SKM-1 treated with dmso at 0.1 percent for 144 hours (cell line): ENCODE results near the gene RPTOR.

Experiments
- DNase-seq: peaks from one replicate; lab custom pipeline; 2025; ENCODE audit not compliant: unreplicated experiment; lab: John Stamatoyannopoulos, UW

The RPTOR gene

DNA sequence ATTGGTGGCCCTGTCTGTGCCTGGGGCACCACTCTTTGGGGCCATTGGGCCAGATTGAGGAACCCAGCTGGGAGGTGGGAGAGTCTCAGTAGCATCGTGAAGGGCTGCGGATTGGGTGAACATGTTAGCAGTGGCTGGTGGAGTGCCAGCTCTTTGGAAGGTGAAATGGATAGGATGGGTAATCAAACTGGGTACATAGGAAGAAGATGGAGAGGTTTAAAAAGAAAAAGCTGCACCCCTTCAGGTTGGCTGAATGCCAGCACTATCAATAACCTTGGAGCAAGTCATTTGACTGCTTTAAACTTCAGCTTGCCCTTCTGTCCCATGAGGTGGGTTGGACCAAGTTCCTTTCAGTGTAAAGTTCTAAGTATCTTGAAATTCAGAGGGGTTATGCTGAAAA is 95.0 kb downstream of the RPTOR start:
- DNase-seq, result no peak

DNA sequence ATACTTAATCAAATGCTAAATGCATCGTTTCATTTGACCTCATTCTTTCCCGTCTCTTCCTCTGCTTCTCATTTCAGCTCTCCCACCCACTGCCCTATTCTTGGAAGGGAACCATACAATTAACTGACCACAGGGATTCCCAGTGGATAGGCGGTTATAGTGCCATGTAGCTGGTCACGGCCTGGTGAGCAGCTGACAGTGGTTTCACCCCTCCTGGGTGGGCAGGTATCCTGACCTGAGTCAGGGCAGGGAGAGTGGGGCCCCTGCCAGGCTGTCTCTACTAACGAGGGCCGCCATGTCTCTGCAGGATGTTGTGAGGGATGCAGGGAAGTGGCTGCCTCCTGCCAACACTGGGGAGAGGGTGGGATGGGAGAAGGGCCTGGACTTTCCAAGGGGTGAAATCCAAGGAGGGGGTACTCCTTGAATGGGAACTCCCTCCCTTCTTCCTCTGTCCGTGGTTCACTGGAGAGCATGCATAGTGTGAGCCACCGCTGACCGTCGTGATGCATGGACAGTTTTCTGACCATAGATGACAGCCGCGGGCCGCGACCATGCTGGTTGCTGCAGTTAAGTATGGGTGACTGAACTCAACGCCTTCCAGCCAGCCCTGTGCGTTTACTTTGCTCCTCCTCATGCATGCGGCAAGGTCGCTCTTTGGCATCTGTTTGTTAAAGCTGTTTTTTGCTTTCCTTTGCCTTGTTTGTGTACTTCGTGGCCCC is 95.9 kb downstream of the RPTOR start:
- no peak for DNase-seq

DNA sequence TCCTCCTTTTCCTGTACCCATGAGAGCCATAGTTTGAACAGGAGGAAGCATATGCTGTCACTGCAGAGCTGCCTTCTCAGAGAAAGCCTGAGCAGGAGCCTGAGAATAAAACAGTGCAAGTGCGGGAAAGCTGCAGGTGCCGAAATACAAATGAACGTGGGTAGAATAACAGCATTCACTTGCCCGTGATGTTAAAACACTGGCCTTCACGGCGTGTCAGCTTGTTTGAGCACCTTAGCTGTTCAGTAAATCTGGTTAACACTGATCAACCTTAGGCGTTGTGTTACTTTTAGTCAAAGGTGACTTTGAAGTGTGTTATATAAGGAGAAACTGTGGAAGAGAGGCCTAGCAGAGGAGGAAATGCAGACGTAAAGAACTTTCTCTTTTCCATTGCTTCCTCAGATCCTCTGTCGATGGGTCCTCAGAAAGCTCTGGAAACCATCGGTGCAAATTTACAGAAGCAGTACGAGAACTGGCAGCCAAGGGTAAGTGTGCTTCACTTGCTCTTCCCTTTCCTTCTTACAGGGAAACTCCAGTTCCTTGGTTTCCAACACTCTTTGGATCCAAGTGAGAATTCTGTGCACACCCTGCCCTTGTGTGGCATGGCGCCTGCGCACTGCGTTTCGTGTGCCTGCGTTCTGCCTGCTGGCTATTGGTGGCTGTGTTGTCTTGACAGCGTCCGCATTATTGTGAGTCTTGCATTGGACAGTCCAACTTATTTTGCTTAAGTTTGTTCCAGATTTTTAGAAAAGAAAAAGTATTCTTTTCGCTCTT is 98.9 kb downstream of the RPTOR start:
- DNase-seq, result no peak

DNA sequence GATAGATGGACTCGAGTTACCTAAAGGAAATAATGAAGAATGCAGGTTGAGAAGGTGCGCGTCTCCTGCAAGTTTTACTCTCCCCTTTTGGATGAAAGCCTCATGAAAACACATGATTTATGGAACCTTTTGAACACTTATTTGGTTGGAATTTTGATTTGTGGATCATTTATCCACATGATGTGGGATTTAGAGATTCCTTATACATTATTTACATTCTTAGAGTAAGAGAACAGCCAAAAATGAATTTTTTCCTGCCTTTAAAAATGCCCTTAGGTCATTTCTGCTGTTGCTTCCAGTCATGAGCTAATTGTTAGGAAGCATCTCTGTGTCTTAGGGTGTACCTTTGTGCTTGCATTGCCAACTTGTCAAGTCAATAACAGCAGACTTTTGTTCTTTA is 99.9 kb downstream of the RPTOR start:
- DNase-seq, result no peak

DNA sequence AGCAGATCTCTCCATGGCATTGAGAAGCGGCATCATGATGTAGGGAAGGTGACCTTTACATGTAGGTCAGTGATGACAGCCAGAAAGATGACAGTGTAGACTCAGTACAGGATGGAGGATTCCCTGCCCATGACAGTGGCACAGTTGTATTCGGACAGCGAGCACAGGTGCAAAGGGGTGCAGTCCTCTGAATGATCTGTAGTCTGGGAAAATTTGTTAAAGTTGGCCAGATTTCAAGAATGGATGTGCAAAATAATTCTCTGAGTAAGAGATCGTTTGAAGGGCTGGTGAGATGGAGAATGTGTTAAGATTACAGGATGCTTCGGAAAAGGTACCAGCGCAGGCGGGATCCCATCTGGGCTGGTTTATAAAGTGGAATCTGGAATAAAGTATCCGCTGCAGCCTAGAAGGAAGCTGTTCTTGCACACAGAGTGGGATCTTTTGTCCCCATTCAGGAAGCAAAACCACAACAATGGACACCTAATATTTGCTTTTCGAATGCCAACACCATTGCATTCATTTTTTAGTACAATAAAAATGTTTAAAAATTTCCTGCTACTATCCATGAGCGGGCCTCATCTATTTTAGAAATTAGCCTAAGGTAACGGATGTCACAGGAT is 101.2 kb downstream of the RPTOR start:
- DNase-seq, result no peak

DNA sequence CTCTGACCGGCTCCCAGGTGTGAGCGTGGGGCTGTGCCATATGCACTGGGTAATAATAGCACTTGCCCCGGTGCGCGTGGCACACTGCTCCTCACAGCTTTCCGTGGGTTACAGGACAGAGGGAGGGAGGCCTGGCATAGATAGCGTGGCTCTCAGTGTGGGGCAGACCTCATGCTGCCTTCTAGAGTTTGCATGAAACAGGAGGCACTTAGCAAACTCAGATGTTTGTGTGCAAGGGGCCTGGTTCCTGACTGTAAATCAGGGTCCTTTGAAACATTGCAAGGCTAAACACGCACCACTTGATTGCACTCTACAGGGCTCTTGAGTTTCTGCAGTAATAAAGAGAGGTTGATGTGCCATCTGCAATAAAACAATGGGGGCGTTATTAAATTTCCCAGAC is 101.7 kb downstream of the RPTOR start:
- no peak for DNase-seq

DNA sequence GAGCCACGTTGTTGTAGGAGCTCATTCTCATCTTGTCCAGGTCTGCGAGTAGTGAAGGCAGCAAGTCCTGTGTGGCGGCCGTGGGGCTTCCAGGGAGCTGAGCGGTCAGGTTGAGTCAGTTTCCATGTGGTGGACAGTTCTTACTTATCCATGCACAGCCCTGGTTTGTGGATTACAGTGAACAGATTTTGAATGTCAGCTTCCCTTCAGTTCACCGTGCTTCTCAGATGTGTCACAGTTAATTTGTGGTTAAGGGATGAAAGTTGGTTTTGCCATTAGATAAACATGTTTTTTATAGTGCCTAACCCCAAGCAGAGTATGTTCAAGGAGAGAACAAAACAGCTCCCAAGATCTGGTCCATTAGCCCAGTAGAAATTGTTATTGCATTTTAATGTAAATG is 103.1 kb downstream of the RPTOR start:
- no peak for DNase-seq

DNA sequence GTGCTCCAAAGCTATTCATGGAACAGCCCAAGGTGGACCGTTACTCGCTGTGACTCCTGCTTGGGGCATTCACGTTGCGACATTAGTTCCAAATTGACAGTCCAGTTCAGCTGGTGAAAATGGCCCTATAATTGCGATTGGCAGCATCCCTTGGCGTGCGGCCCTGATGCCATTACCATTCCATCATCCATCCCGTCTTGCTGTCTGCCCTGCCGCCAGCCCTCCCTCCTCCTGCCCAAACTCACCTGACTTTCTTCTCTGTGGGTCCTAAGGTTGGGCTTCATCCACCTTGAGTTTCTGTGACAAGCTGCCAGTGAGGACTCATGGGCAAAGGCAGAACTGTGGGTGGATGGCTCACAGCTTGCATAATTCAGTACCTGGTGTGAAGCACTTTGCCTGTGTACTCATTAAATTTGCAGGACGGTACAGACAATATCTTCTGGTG is 104.6 kb downstream of the RPTOR start:
- DNase-seq, result no peak

DNA sequence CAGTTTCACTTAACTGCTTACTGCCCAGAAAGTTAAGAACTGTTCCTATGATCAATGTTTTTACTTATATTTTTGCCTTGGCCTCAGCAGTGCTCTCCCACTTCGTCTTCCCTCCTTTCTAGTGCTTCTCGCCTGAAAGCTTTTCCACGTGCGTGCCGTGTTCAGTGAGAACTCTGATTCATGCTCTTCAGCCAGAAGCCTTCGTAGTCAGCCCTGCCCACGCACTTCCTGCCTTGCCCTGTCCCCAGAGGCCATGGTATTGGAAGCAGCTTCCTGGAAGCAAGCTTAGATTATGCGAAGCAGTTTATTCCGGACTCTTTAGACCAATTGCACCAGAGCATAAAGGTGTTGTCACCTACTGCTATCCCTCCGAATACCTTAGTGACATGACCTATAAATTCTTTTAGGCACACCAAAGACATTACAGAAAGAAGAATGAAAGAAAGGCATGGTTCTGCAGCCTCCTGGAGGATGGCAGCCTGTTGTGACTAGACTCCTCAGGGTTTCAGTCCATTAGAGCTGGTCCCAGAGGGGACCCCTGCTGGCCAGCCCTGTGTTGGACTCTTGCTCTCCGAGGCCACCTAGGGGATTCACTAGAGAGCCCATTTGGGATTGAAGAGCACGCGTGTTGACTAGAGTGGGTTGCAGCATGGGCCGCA is 105.2 kb downstream of the RPTOR start:
- peak; percentile 17 for DNase-seq

DNA sequence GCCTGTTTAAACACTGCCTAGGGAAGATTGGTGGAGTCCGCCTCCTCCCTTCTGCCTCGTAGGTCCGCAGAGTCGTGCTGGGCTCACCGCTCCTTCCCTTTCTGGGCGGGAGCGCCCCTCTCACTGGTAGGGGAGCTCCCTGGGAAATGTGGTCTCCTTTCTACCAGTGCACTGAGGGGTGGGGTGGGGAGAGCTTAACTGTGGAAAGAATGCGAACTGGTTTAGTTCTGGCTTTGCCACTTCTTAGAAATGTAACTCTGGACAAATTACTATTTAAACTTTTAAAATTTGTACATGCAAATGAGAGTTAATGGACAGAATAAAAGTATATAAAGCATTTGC is 105.7 kb downstream of the RPTOR start:
- no peak for DNase-seq

DNA sequence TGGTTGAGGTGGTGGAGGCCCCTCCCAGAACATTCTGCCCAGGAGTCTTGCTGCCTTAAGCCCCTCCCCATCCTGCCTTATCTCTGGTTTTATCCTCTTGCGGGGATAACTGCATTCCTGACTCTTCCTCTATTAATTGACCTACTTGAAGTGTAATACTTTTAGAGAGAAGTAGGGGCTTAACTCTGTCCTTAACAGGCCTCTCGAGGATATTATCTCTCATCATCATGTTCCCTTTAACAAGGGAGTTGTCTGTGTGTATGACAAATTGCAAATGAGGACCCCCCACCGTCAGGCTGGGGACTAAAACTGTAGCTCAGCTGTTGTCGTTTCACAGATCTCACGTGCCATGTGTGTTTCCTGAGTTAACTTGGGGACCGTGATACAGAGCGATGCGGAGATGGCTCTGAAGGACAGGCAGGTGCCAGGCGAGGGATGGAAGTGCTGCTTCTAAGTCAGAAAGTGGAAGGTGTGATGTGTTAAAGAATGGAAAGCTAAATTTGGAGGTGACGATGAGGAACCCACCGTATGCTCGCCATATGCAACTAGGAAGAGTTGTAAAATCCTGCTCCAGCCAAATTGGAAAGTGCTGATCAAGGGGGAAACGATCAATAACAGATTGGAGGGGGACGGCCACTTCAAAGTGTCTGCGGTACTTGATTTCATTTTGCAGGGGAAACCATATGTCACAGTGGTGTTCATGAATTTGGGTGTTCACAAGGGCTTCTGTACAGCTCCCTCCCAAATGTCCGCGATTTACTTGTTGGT is 106.3 kb downstream of the RPTOR start:
- no peak for DNase-seq

DNA sequence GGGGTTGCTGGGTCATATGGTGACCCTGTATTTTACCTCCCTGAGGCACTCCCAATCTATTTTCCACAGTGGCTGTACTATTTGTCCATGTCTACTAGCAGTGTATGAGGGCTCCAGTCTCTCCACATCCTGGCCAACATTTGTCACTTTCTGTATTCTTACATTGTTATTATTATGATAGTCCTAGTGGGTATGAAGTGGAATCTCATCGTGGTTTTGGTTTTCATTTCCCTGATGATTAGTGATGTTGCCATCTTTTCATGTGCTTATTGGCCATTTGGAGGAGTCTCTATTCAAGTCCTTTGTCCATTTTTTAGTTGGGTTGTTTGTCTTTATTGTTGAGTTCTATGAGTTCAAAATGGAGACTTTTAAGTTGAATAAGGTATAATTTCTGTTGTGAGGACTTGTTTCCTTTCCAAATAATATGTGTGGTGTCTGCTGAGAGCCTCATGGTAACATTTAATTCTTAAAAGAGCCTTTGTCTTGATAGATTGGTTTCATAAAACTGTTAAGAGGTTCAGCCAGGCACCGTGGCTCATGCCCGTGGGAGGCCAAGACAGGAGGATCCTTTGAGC is 108.2 kb downstream of the RPTOR start:
- no peak for DNase-seq

DNA sequence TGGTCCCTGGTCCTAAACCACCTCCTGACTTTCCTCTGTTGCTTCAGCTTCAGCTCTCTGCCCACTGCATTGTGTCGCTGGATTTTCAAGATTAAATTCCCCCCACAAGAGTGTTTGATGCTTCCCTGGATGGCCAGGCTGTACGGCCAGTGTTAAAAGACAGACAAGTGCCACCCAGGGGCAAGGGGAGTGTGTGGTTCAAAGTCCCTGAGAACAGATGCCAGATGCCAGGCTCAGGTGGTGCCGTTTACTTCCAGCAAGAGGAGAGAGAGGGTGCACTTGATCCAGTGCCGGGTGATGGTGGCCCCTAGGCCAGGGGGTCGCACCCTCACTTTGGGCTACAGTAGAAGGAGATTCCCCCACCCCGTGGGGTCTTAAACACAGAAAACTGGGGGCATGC is 109.2 kb downstream of the RPTOR start:
- DNase-seq, result no peak

DNA sequence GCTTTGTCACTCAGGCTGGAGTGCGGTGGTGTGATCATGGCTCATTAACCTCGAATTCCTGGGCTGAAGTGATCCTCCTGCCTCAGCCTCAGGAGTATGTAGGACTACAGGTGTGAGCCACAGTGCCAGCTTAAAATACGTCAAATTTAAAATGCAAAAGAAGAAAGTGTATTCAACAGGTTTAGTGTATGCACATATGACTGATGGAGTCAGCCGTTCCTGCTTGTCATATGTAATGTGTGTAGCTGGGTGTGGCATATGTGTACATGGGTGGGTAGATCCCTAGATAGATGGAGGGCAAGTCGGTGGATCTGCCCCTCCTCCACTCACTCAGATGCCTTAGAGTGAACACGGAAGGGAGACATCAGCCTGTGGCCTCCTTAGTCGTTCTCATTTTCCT is 111.0 kb downstream of the RPTOR start:
- DNase-seq, result no peak

DNA sequence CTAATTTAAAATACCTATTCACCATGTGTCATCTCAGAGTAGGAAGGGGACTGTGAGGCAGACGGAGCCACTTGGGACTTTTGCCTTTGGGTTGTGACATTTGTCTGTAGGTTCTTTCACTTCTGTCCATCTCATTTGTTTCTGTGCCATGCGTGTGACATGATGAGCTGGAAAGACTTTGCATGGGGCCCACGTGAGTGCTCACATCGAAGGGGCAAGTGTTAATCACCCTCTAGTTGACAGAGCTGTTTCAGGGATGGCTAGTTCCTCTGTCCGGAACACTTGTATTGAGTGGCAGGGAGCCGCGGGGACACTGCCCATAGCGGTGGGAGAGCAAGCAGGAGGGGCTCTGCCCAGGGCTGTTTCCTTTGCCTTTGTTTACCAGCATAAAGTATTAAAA is 112.0 kb downstream of the RPTOR start:
- DNase-seq, result no peak

DNA sequence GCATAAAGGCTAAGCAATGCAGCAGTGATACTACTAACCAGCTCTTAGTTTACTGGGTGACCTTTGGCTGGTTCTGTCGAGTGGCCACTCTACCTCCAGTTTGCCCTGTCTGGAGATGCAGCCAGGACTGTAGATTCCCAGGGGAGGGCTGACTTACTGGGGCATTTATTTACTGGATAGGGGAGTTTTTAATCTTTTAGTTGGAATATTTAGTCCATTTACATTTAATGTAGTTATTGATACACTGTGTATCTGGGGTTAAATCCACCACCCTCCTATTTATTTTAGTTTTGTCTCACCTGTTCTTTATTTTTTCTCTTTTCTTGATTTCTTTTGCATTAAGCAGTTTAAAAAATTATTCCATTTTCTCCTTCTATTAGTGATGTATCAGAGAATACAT is 112.9 kb downstream of the RPTOR start:
- DNase-seq, result no peak

DNA sequence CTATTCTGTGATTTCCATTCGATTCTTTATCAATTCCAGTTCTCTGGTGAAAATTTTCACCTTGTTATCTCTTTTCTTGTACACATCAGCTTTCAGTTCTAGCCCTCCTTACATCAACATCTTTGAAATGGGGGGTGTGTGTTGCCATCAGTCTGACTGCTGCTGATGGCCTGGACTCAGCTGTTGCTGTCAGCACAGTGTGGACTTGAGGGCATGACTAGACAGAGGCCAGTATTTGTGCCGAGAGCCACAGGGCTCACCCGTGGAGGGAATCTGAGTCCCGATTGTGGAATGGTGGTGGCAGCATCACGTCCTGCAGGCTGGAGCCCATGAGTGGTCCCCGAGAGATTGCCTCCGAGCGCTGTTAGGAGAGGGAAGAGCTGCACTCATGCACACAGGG is 114.2 kb downstream of the RPTOR start:
- no peak for DNase-seq

DNA sequence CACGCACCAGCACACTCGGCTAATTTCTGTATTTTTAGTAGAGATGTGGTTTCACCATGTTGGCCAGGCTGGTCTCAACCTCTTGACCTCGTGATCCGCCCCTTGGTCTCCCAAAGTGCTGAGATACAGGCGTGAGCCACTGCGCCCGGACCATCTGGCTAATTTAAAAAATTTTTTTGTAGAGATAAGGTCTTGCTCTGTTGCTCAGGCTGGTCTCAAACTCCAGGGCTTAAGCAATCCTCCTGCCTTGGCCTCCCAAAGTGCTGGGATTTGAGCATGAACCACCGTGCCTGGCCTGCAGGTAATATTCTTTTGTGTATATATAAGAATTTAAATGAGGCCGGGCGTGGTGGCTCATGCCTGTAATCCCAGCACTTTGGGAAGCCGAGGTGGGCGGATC is 115.0 kb downstream of the RPTOR start:
- no peak for DNase-seq

DNA sequence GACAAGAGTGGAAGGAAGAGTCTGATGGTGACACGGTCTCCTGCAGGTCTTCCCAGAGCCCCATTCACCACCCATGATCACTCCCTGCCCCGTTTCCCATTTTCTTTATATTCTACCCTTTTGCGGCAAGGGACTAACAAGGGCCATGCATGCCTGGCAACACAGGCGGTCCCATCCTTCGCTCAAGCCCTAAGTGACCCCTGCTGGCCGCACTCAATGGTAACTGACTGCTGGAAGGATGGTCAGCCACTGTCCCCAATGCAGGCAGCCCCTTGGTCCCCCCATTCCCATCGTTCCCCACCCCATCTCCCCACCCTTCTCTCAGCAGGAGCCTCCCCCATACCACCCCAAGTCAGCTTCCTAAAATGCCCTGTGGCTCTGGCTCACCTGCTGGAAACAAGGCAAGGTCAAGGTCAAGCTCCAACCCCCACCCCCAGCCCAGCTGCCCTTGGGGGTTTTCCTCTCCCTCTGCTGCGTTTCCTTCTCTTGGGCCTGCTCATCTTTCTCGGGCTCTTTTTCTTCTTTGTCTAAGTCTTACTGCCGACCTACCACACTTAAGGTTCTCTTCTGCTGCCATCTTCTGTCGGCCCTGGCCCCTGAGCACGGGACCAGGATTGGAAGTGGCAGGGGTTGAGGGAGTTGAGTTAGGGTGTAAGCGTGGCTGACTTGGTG is 116.0 kb downstream of the RPTOR start:
- DNase-seq, result no peak

DNA sequence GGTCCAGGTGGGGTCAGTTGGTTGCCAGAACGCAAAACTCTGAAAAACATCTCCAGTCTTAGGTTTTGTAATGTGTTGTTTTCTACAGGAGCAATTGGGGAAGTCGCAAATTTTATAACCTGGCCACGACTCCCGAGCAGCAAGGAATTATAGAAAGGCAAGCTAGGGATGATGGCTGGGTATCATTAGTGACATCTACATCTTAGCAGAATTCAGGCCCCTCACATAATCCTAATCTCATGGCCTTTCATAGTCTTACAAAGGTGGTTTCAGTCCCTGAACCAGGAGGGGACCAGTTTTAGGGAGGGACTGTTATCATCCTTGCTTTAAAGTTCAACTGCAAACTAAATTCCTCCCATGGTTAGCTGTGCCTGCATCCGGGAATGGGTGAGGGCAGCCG is 117.9 kb downstream of the RPTOR start:
- DNase-seq, result no peak
